D721Med (cell line): ENCODE results near the gene NTSR2.

ENCODE experiments used
- DNase-seq: peaks from one replicate; pipeline ENCODE4 v3.0.0; 2011; ENCODE audit warnings: low spot score; ENCODE audit not compliant: insufficient read length
- FAIRE-seq: peaks from 2 replicates; lab custom pipeline; 2011; peaks lifted over from hg19 to GRCh38; lab: Jason Lieb, UNC
- CTCF ChIP-seq: IDR thresholded peaks from 2 replicates; pipeline ENCODE4 v1.5.1; 2012; ENCODE audit warnings: mild to moderate bottlenecking, control low read depth; ENCODE audit not compliant: insufficient read depth; ENCODE audit errors: missing control alignments

The NTSR2 gene

GRCh38 chr2:11679016-11679415 lies 9.0 kb upstream of the NTSR2 start:
- TF ChIP-seq CTCF, result no peak
- no peak for DNase-seq
- no peak for FAIRE-seq

GRCh38 chr2:11678306-11678960 lies 8.4 kb upstream of the NTSR2 start:
- no peak for DNase-seq
- TF ChIP-seq CTCF, result no peak
- no peak for FAIRE-seq

DNA sequence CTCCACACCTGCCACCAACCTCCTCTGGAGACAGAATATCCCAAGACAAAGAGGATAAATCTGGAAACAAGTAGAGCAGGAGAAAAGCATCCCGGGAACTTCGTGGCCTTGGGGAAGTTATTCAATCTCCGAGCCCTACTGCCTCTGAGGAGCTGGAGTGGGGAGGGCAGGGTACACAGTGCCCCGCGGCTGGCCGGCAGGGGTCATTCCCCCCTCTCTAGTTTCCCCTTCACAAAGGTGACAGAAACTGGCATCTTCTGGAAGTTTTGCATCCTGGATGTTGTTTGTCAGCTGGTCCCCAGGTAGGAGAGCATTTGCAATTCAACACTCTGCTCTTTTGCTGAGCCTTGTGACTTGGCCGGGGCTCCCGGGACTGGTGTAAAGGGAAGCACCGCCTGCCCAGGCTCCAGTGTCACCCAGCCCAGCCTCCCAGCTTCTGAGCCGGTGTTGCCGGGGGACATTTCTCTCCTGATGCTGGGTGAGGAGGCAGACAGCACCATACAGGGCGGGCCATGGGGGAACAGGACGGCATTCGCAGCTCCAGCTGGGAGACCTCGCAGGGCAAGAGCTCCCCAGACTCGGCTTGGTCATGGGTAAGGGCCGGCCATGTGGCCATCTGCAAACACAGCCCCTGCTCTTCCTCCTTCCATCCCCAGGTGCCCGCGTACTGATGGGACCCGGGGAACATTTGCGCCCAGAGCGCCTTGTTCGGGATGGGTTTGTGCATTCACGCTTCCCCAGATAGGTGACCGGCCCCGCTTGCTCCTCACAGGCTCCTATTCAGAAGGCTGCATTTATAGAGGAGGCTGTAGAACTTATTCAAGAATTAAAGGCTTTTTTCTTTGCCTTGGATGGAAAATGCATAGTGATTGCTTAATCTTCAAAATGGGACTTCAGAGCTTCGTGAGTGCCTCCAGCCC lies 7.4 kb upstream of the NTSR2 start:
- DNase-seq (no peak), FAIRE-seq (no peak)
- no peak for TF ChIP-seq CTCF

DNA sequence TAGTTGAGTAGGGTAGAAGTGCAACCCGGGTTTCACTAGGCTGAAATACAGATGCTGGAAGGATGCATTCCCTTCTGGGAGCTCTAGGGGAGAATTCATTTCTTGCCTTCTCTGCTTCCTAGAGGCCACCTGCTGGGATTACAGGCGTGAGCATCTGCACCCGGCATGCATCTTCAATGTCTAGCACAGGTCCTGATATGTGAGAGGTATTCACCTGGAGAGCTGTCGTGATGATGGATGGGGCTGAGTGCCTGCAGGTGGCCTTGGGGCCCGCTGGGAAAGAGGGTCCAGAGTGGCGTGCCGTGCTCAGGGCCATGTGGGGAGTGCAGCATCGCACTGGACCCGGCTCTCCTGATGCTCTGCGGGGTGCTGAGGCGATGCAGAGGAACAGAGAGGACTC lies 6.6 kb upstream of the NTSR2 start:
- DNase-seq (no peak), FAIRE-seq (no peak)
- TF ChIP-seq CTCF, result no peak

DNA sequence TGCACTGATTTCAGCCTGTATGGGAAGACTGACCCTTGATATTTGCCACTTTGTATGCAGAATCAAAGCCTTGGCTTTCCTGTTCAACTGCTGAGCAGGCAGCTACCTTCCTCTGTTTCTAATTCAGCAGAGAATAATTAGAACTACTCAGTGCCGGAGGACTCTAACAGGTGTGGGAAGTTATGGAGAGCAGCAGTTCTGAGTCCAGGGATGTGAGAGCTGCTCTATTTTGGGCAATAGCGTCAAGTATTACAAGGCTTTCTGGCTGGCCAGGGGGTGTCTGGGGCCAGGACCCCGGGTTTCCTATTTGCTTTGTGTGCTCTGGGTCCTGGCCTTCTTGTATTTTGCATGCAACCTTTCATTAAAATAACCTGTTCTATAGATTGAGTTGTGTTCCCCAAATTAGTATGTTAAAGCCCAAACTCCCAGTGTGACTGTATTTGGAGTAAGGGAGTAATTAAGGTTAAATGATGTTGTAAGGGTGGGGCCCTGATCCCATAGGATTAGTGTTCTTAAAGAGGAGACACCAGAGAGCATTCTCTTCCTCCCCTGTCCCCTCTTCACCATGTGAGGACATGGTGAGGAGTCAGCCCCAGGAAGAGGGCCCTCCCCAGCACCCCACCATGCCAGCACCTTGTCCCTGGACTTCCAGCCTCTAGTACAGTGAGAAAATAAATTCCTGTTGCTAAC lies 5.6 kb upstream of the NTSR2 start:
- no peak for FAIRE-seq
- DNase-seq, result no peak

DNA sequence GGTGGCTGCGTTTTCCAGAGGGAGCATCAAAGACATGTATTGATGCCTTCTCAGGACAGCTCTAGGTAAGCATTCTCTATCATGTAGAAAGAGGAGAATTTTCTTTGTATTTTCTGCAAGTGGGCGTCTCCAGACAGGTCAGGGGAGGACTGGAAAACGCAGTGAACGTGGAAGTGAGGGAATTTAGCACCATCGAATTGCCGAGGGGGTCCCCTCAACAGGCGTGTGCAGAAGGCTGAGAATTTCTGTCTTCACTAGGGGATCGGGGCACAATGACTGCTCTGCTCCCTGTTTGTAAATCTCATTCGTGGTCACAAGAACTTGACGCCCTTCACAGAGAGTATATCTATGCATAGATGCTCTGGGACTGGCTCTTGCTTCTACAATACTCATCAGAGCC lies 5.0 kb upstream of the NTSR2 start:
- FAIRE-seq, result no peak
- DNase-seq, result no peak
- TF ChIP-seq CTCF, result no peak

More for the DNA sequence above, 5.6 kb upstream of the NTSR2 start:
- no peak for TF ChIP-seq CTCF
